ENCODE data around the gene NR2E1.

The NR2E1 gene

GRCh38 chr6:108171291-108171917 is 5.6 kb downstream of the NR2E1 start:
- no peak for DNase-seq (ENCODE audit: low read depth in 2 of 2)

GRCh38 chr6:108171918-108172516 is 6.2 kb downstream of the NR2E1 start:
- no peak for DNase-seq (ENCODE audit: low read depth in 2 of 2)

- no peak for DNase-seq (ENCODE audit: low read depth in 2 of 2)
Measured at GRCh38 chr6:108174371-108175175, 8.8 kb downstream of the NR2E1 start.

GRCh38 chr6:108175176-108175591 is 9.4 kb downstream of the NR2E1 start:
- DNase-seq (ENCODE audit: low read depth in 2 of 2), result no peak

GRCh38 chr6:108175592-108176279 is 9.9 kb downstream of the NR2E1 start:
- no peak for DNase-seq (ENCODE audit: low read depth in 2 of 2)

GRCh38 chr6:108176281-108177089 is 10.7 kb downstream of the NR2E1 start:
- no peak for DNase-seq (ENCODE audit: low read depth in 2 of 2)

GRCh38 chr6:108179741-108180140 is 13.9 kb downstream of the NR2E1 start:
- no peak for DNase-seq (ENCODE audit: low read depth in 2 of 2)

- no peak for DNase-seq (ENCODE audit: low read depth in 2 of 2)
Measured at GRCh38 chr6:108180266-108180665, 14.4 kb downstream of the NR2E1 start.

- no peak for DNase-seq (ENCODE audit: low read depth in 2 of 2)
Measured at GRCh38 chr6:108180776-108181175, 15.0 kb downstream of the NR2E1 start.

- DNase-seq (ENCODE audit: low read depth in 2 of 2), result no peak
Measured at GRCh38 chr6:108186226-108186625, 20.4 kb downstream of the NR2E1 start.

GRCh38 chr6:108187519-108187918 is 21.7 kb downstream of the NR2E1 start:
- DNase-seq (ENCODE audit: low read depth in 2 of 2), result no peak

- DNase-seq (ENCODE audit: low read depth in 2 of 2), result no peak
Measured at GRCh38 chr6:108193131-108193530, 27.3 kb downstream of the NR2E1 start.

- no peak for DNase-seq (ENCODE audit: low read depth in 2 of 2)
Measured at GRCh38 chr6:108193835-108194234, 28.0 kb downstream of the NR2E1 start.

- no peak for DNase-seq (ENCODE audit: low read depth in 2 of 2)
Measured at GRCh38 chr6:108194503-108194902, 28.7 kb downstream of the NR2E1 start.

- DNase-seq (ENCODE audit: low read depth in 2 of 2), result no peak
Measured at GRCh38 chr6:108195209-108195608, 29.4 kb downstream of the NR2E1 start.

- no peak for DNase-seq (ENCODE audit: low read depth in 2 of 2)
Measured at GRCh38 chr6:108198761-108199498, 33.1 kb downstream of the NR2E1 start.

- DNase-seq (ENCODE audit: low read depth in 2 of 2), result no peak
Measured at GRCh38 chr6:108200186-108200585, 34.4 kb downstream of the NR2E1 start.

GRCh38 chr6:108200631-108201030 is 34.8 kb downstream of the NR2E1 start:
- DNase-seq (ENCODE audit: low read depth in 2 of 2), result no peak

- no peak for DNase-seq (ENCODE audit: low read depth in 2 of 2)
Measured at GRCh38 chr6:108203189-108204112, 37.6 kb downstream of the NR2E1 start.

GRCh38 chr6:108207013-108207412 is 41.2 kb downstream of the NR2E1 start:
- DNase-seq (ENCODE audit: low read depth in 2 of 2), result no peak
